H1 (cell line): ENCODE data around the gene PCDHGA8. TPM values are rescaled to one million over a fixed set of nuclear protein-coding genes. Genes with fewer than 3 reads are reported as not detected.

Experiments used
- POU5F1 ChIP-seq: IDR thresholded peaks from 2 replicates; pipeline ENCODE4 v1.6.1; 2011; ENCODE audit warnings: low read depth, mild to moderate bottlenecking, low read length, moderate library complexity
- RFX5 ChIP-seq: IDR thresholded peaks from 2 replicates; pipeline ENCODE4 v1.6.1; 2011; ENCODE audit warnings: low read depth, low read length, improper control_type of control experiment, borderline replicate concordance
- polyA plus RNA-seq, 7 experiments: library from polyadenylated mRNA; depleted of rRNA in 3 of 7; stranded (reverse) in 5 of 7; unstranded in 2 of 7; fragments of >200 nt in 5 of 7; fragments of 200-250 nt in 2 of 7; gene quantifications; 1 replicate in 5 of 7; 2 replicates in 1 of 7; 4 replicates in 1 of 7; pipeline versions ENCODE4 v1.2.1 to v1.2.3, GENCODE V29; 2011 to 2013; ENCODE audit warnings: missing spikeins in 2 of 7, mixed read lengths in 2 of 7
- total RNA-seq: library from RNA; stranded (reverse); fragmentation: NEBNext Ultra II Directional; extraction: Animal tissue kit (Norgen Biotek cat#: 25700); gene quantifications from 2 replicates; pipeline ENCODE4 v1.2.1, GENCODE V29; 2021

The PCDHGA8 gene
- total and polyA plus RNA-seq, 2 of the 8 experiments (the other 6 are each of a cell fraction or from before 2014, with no cell fraction given) = 0.79 to 1.4 TPM

DNA sequence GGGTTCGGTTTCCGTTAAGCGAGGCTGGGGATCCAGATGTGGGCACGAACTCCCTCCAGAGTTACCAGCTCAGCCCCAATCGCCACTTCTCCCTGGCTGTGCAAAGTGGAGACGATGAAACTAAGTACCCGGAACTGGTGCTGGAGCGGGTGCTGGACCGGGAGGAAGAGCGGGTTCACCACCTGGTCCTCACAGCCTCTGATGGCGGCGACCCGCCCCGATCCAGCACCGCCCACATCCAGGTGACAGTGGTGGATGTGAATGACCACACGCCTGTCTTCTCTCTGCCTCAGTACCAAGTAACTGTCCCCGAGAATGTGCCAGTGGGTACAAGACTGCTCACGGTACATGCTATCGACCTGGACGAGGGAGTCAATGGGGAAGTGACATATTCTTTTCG, 9.1 kb upstream of the PCDHGA8 start (continued):
- TF ChIP-seq RFX5 (no peak), POU5F1 (no peak)
